ENCODE measurements around the gene CNTN4. TPM values are rescaled to one million over a fixed set of nuclear protein-coding genes. Genes with fewer than 3 reads are reported as not detected.

CNTN4 gene
- total and polyA plus RNA-seq, 2 of the 8 experiments (the other 6 are each of a cell fraction or from before 2014, with no cell fraction given), result 0.41 to 2.2 TPM

DNA sequence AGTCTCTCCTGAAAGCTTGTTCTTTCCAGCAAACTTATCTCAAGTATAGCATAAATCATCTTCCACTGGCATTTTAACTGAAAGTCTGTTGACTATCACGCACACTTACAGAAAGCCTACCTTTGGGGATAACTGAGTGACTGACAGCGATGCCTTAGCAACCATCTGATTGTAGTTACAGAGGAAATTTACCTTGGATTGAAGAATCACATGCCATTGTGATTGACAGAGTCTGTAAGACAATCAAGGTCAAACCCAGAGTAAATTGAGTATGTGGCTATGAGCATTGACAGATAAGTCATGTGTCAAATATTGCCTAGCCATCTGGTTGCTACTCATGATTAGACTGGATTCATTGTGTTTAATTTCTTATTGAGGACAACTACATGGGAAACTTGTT lies 82.0 kb downstream of the CNTN4 start:
- Histone ChIP-seq H3K4ac (replicated peaks; ENCODE audit: insufficient read length, low read depth, low read length) (no peak overlapping the region), H3K9ac (replicated peaks in 1 of 4; ENCODE audit: extremely low read depth in 1 of 4, low read depth in 3 of 4, low read length in 3 of 4) (no peak overlapping the region), H3K14ac (ENCODE audit: insufficient read length) (no peak overlapping the region), H4K91ac (replicated peaks; ENCODE audit: insufficient read length, low read length) (no peak overlapping the region), H3K18ac (ENCODE audit: extremely low read depth, low read length) (no peak overlapping the region), H2AK5ac (ENCODE audit: low read depth, low read length) (no peak overlapping the region), H4K5ac (ENCODE audit: insufficient read length, low read depth, low read length) (no peak overlapping the region), H3K56ac (replicated peaks; ENCODE audit: insufficient read length, low read depth, low read length) (no peak overlapping the region), H3K9me3 (ENCODE audit: insufficient read depth in 2 of 2, low read depth in 1 of 2, low read length in 1 of 2) (no peaks in the 10 kb centered on the region), H3K27me3 (replicated peaks in 1 of 4; ENCODE audit: control insufficient read depth in 3 of 4, extremely low read depth in 1 of 4, insufficient read depth in 3 of 4, low read length in 3 of 4) (no peaks in the 10 kb centered on the region), H2BK12ac (ENCODE audit: low read depth, low read length) (no peak overlapping the region), H2AFZ (ENCODE audit: low read length) (no peak overlapping the region), H3K4me2 (ENCODE audit: insufficient read depth in 1 of 2, low read depth in 2 of 2, low read length in 2 of 2) (no peak overlapping the region), H3K4me1 (replicated peaks in 1 of 4; ENCODE audit: control insufficient read depth in 3 of 4, insufficient read depth in 4 of 4, low read length in 3 of 4) (no peaks in the 10 kb centered on the region; a peak in 1 of 7 replicates), H2BK15ac (ENCODE audit: low read length) (no peak overlapping the region), H3K36me3 (ENCODE audit: control insufficient read depth in 2 of 4, insufficient read depth in 4 of 4, low read length in 3 of 4) (no peaks in the 10 kb centered on the region), H3K79me1 (ENCODE audit: low read depth, low read length) (no peaks in the 10 kb centered on the region), H3K23ac (ENCODE audit: insufficient read length) (no peak overlapping the region), H2BK5ac (ENCODE audit: low read depth, low read length) (no peak overlapping the region), H2BK20ac (ENCODE audit: low read length) (no peak overlapping the region), H3K79me2 (ENCODE audit: control insufficient read depth in 1 of 2, insufficient read depth in 2 of 2, low read length in 2 of 2) (no peaks in the 10 kb centered on the region), H4K8ac (ENCODE audit: extremely low read depth, insufficient read depth, low read length) (no peak overlapping the region), H3K23me2 (ENCODE audit: low read depth, low read length) (no peaks in the 10 kb centered on the region), H4K20me1 (replicated peaks in 1 of 2; ENCODE audit: control insufficient read depth in 1 of 2, insufficient read depth in 2 of 2, low read length in 2 of 2) (no peaks in the 10 kb centered on the region), H3K4me3 (ENCODE audit: extremely low read depth in 1 of 4, insufficient read depth in 2 of 4, low read depth in 3 of 4, low read length in 4 of 4) (no peak overlapping the region), H2BK120ac (replicated peaks; ENCODE audit: low read depth, low read length) (no peak overlapping the region), H3K27ac (ENCODE audit: low read depth, low read length) (no peak overlapping the region)
- ChIA-PET POLR2A (ENCODE audit: partially characterized antibody) (no interaction called here), CTCF (ENCODE audit: partially characterized antibody) (no interaction called here)
- WGBS, 2 experiments (ENCODE audit: extremely low coverage in 1 of 2, insufficient coverage in 1 of 2, insufficient read length in 1 of 2, insufficient replicate concordance in 2 of 2, low coverage in 1 of 2, low lambda C conversion rate in 2 of 2, missing lambda C conversion rate in 1 of 2), result 94% methylated on average over 2 of the region's 2 CpGs; no CpG with 5 or more reads in 1 of the 2 experiments
- DNase-seq (ENCODE audit: low read depth in 1 of 2, low spot score in 2 of 2), result no peak
- FAIRE-seq, result no peak
- TF ChIP-seq, protein P1, sequence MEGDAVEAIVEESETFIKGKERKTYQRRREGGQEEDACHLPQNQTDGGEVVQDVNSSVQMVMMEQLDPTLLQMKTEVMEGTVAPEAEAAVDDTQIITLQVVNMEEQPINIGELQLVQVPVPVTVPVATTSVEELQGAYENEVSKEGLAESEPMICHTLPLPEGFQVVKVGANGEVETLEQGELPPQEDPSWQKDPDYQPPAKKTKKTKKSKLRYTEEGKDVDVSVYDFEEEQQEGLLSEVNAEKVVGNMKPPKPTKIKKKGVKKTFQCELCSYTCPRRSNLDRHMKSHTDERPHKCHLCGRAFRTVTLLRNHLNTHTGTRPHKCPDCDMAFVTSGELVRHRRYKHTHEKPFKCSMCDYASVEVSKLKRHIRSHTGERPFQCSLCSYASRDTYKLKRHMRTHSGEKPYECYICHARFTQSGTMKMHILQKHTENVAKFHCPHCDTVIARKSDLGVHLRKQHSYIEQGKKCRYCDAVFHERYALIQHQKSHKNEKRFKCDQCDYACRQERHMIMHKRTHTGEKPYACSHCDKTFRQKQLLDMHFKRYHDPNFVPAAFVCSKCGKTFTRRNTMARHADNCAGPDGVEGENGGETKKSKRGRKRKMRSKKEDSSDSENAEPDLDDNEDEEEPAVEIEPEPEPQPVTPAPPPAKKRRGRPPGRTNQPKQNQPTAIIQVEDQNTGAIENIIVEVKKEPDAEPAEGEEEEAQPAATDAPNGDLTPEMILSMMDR (IDR thresholded peaks at IDR 0.05; ENCODE audit: control extremely low read depth in 1 of 3, insufficient read depth in 1 of 3, low read depth in 1 of 3, low read length in 3 of 3), result no peak
- no peak for TF ChIP-seq RXRA (IDR thresholded peaks at IDR 0.05; ENCODE audit: insufficient read depth, low read depth, low read length)
